OCI-LY7 (cell line): Measurements from ENCODE around the gene COMMD1. TPM values are rescaled to one million over a fixed set of nuclear protein-coding genes. Genes with fewer than 3 reads are reported as not detected.

ENCODE experiments used
- BruUV-seq: library from RNA; stranded (reverse); fragments of 400-500 nt; replicated peaks from 2 replicates; lab custom pipeline; 2021; lab: Mats Ljungman, UMichigan
- CTCF ChIA-PET: fragments of 300-600 bp; sonication (Branson Sonifier 250); formaldehyde crosslinking; loops from one replicate; lab custom pipeline; 2022; ENCODE audit warnings: antibody characterized with exemption; ENCODE audit not compliant: unreplicated experiment; lab: Charles Lee
- POLR2A ChIA-PET: fragments of 300-600 bp; sonication (Branson Sonifier 250); formaldehyde crosslinking; loops from one replicate; lab custom pipeline; 2022; ENCODE audit warnings: antibody characterized with exemption; lab: Charles Lee
- DNase-seq: peaks from one replicate; pipeline ENCODE4 v3.0.0-alpha.2; 2015; ENCODE audit warnings: low spot score
- H2AFZ ChIP-seq: fragments of 200-600 bp; sonication (generic), shearing (Covaris generic); 2 replicates; pipeline ENCODE4 v1.6.1; 2014; ENCODE audit warnings: mild to moderate bottlenecking, antibody characterized with exemption, low read length, moderate library complexity
- H3K27ac ChIP-seq: fragments of 200-600 bp; sonication (generic); 2 replicates; pipeline ENCODE4 v1.5.1; 2014; ENCODE audit warnings: mixed run types, low read depth, mild to moderate bottlenecking, moderate library complexity, low read length, inconsistent platforms; ENCODE audit not compliant: poor library complexity, severe bottlenecking
- H3K36me3 ChIP-seq: fragments of 200-600 bp; sonication (generic); 2 replicates; pipeline ENCODE4 v1.6.1; 2014; ENCODE audit warnings: mild to moderate bottlenecking, antibody characterized with exemption, low read length, moderate library complexity, mixed read lengths; ENCODE audit not compliant: insufficient read depth
- H3K4me1 ChIP-seq: fragments of 200-600 bp; sonication (generic); 2 replicates; pipeline ENCODE4 v1.5.1; 2014; ENCODE audit warnings: mild to moderate bottlenecking, low read length; ENCODE audit not compliant: insufficient read depth, poor library complexity, severe bottlenecking
- H3K4me2 ChIP-seq: fragments of 200-600 bp; sonication (generic); 2 replicates; pipeline ENCODE4 v1.6.1; 2014; ENCODE audit warnings: mild to moderate bottlenecking, low read length
- H3K4me3 ChIP-seq: fragments of 200-600 bp; sonication (generic); 2 replicates; pipeline ENCODE4 v1.5.1; 2014; ENCODE audit warnings: mild to moderate bottlenecking, low read depth, low read length; ENCODE audit not compliant: poor library complexity, severe bottlenecking
- H3K79me2 ChIP-seq: fragments of 200-600 bp; sonication (generic); 2 replicates; pipeline ENCODE4 v1.6.1; 2016; ENCODE audit warnings: low read depth, mild to moderate bottlenecking, low read length, moderate library complexity, mixed read lengths; ENCODE audit not compliant: insufficient read depth
- H3K9me2 ChIP-seq: fragments of 200-600 bp; sonication (generic); 2 replicates; pipeline ENCODE4 v1.6.1; 2016; ENCODE audit warnings: mild to moderate bottlenecking, low read length, mixed read lengths; ENCODE audit not compliant: insufficient read depth
- H3K9me3 ChIP-seq: fragments of 200-600 bp; sonication (generic); 2 replicates; pipeline ENCODE4 v1.6.1; 2014; ENCODE audit warnings: mild to moderate bottlenecking, mixed run types, low read length, mixed read lengths
- H4K20me1 ChIP-seq: fragments of 200-600 bp; sonication (generic); 2 replicates; pipeline ENCODE4 v1.6.1; 2014; ENCODE audit warnings: mild to moderate bottlenecking, antibody characterized with exemption, low read length, moderate library complexity, mixed read lengths; ENCODE audit not compliant: insufficient read depth
- EZH2phosphoT487 ChIP-seq: fragments of 200-600 bp; sonication (generic); IDR thresholded peaks from 2 replicates; pipeline ENCODE4 v1.6.1; 2018; ENCODE audit warnings: low read depth, borderline replicate concordance, mild to moderate bottlenecking, mixed run types, antibody characterized with exemption, low read length, moderate library complexity, mixed read lengths
- intact Hi-C: fragments of 100-400 bp; cut with micrococcal nuclease; formaldehyde crosslinking; loops from one replicate; pipeline ENCODE4 v1.10.0; 2022; ENCODE audit not compliant: unreplicated experiment
- total RNA-seq, 2 experiments: library from RNA; depleted of rRNA in 1 of 2; stranded (reverse); fragments of >200 nt in 1 of 2; shearing (Covaris generic) in 1 of 2; gene quantifications; 2 replicates each; pipeline ENCODE4 v1.2.3, GENCODE V29; 2014 to 2022
- TF ChIP-seq, protein P1 (sequence below): fragments of 200-600 bp; sonication (generic); conservative IDR thresholded peaks from 2 replicates; pipeline ENCODE4 v1.5.1; 2014; ENCODE audit warnings: mild to moderate bottlenecking, antibody characterized with exemption, low read length, moderate library complexity, mixed read lengths

Gene COMMD1
- total RNA-seq, 2 experiments from 2014 or later = 22.0 to 22.1 TPM

DNA sequence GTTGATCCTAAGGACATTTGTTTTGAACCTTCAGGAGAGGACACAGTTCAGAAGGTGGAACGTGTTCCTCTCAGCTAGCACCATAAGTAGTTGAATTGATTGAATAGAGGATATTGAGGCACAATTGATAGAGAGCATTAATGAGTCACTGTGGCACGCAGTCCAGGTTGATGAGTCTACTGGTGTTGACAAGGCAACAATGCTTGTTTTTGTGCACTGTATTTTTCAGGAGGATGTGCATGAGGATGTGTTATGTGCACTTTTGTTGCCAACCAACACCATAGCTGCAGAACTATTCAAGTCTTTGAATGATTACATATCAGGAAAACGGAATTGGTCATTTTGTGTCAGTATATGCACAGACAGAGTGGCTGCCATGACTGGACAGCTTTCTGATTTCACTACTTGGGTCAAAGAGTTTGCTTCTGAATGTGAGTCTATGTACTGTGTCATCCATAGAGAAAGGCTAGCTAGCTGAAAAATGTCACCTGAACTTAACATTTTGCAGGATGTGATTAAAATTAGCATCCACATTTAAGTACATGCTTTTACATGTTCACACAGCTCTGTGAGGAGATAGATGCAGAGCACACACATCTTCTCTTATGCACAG is 150.4 kb downstream of the COMMD1 start:
- H3K27ac ChIP-seq = no peak overlapping the region
- no peak overlapping the region for H3K4me3 ChIP-seq
- H3K4me2 ChIP-seq = no peak overlapping the region
- intact Hi-C loops = no loop called here
- POLR2A ChIA-PET = interaction anchor here (0.5 to 1.5 kb wide), 4 partner anchors 14 to 1240 kb away, joined by 3 to 5 read pairs (median 4); no protein-coding TSS in a partner anchor
- no peaks in the 10 kb centered on the region for H3K9me2 ChIP-seq
- TF ChIP-seq, protein P1, sequence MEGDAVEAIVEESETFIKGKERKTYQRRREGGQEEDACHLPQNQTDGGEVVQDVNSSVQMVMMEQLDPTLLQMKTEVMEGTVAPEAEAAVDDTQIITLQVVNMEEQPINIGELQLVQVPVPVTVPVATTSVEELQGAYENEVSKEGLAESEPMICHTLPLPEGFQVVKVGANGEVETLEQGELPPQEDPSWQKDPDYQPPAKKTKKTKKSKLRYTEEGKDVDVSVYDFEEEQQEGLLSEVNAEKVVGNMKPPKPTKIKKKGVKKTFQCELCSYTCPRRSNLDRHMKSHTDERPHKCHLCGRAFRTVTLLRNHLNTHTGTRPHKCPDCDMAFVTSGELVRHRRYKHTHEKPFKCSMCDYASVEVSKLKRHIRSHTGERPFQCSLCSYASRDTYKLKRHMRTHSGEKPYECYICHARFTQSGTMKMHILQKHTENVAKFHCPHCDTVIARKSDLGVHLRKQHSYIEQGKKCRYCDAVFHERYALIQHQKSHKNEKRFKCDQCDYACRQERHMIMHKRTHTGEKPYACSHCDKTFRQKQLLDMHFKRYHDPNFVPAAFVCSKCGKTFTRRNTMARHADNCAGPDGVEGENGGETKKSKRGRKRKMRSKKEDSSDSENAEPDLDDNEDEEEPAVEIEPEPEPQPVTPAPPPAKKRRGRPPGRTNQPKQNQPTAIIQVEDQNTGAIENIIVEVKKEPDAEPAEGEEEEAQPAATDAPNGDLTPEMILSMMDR = no peak
- no peak for TF ChIP-seq EZH2phosphoT487
- DNase-seq = no peak
- H3K79me2 ChIP-seq = no peaks in the 10 kb centered on the region
- H2AFZ ChIP-seq = no peak overlapping the region
- no peaks in the 10 kb centered on the region for H4K20me1 ChIP-seq
- BruUV-seq = no TSS peak
- CTCF ChIA-PET = no interaction called here
- no peaks in the 10 kb centered on the region; the same call in 1 of the 2 replicates for H3K36me3 ChIP-seq
- H3K4me1 ChIP-seq = no peaks in the 10 kb centered on the region
- H3K9me3 ChIP-seq = peaks cover 4% of the 10 kb centered on the region

GRCh38 chr2:62056341-62056740 is 150.9 kb downstream of the COMMD1 start:
- intact Hi-C loops = no loop called here
- no peaks in the 10 kb centered on the region for H4K20me1 ChIP-seq
- H2AFZ ChIP-seq = no peak overlapping the region
- no peak for DNase-seq
- H3K4me3 ChIP-seq = no peak overlapping the region
- H3K79me2 ChIP-seq = no peaks in the 10 kb centered on the region
- BruUV-seq = no TSS peak
- TF ChIP-seq, protein P1 = no peak
- no peak for TF ChIP-seq EZH2phosphoT487
- H3K36me3 ChIP-seq = no peaks in the 10 kb centered on the region; the same call in 1 of the 2 replicates
- no peaks in the 10 kb centered on the region for H3K9me2 ChIP-seq
- POLR2A ChIA-PET = interaction anchor here (1.0 kb wide), 1 partner anchor 15 kb away, joined by 5 read pairs; no protein-coding TSS in a partner anchor
- peaks cover 9% of the 10 kb centered on the region for H3K9me3 ChIP-seq
- no peak overlapping the region for H3K27ac ChIP-seq
- CTCF ChIA-PET = no interaction called here
- H3K4me1 ChIP-seq = no peaks in the 10 kb centered on the region
- no peak overlapping the region for H3K4me2 ChIP-seq

GRCh38 chr2:62065243-62065642 is 159.8 kb downstream of the COMMD1 start:
- Histone ChIP-seq H3K36me3 (no peaks in the 10 kb centered on the region; the same call in 1 of the 2 replicates), H3K4me1 (no peaks in the 10 kb centered on the region), H3K4me3 (no peak overlapping the region), H4K20me1 (no peaks in the 10 kb centered on the region), H3K27ac (no peak overlapping the region), H3K9me3 (peaks cover 15% of the 10 kb centered on the region), H3K4me2 (no peak overlapping the region), H3K9me2 (no peaks in the 10 kb centered on the region), H2AFZ (no peak overlapping the region), H3K79me2 (no peaks in the 10 kb centered on the region)
- intact Hi-C loops = no loop called here
- POLR2A ChIA-PET = interaction anchor here (0.5 kb wide), 1 partner anchor 91 kb away, joined by 3 read pairs; no protein-coding TSS in a partner anchor
- no peak for DNase-seq
- CTCF ChIA-PET = no interaction called here
- TF ChIP-seq EZH2phosphoT487 = no peak
- TF ChIP-seq, protein P1 = no peak
- no TSS peak for BruUV-seq
